Activated CD8-positive, alpha-beta T cell treated with anti-CD3 and anti-CD28 coated beads for 36 hours (primary cell): ENCODE results near the gene HOXA1. TPM values are rescaled to one million over a fixed set of nuclear protein-coding genes. Genes with fewer than 3 reads are reported as not detected.

ENCODE experiments used
- ATAC-seq: fragments of 200-7000 bp; cut with Tn5 transposase; one replicate; pipeline ENCODE4 v1.10.0; 2021; ENCODE audit warnings: mild to moderate bottlenecking, moderate library complexity
- CTCF ChIA-PET: fragments of 350-600 bp; sonication (Branson Sonifier 250); formaldehyde crosslinking; loops from one replicate; lab custom pipeline; 2021; ENCODE audit warnings: antibody characterized with exemption; lab: Charles Lee
- POLR2A ChIA-PET: fragments of 350-600 bp; sonication (Branson Sonifier 250); formaldehyde crosslinking; loops from one replicate; lab custom pipeline; 2021; ENCODE audit warnings: antibody characterized with exemption; lab: Charles Lee
- DNase-seq: peaks from one replicate; pipeline ENCODE4 v3.0.0-alpha.2; 2020
- H3K27ac Mint-ChIP-seq: one replicate; pipeline ENCODE4 v1.8.0; 2021; ENCODE audit warnings: mild to moderate bottlenecking, mixed read lengths
- H3K27me3 Mint-ChIP-seq: one replicate; pipeline ENCODE4 v1.8.0; 2021; ENCODE audit warnings: mixed read lengths
- H3K36me3 Mint-ChIP-seq: one replicate; pipeline ENCODE4 v1.8.0; 2021; ENCODE audit warnings: low read depth, mixed read lengths
- H3K4me1 Mint-ChIP-seq: one replicate; pipeline ENCODE4 v1.8.0; 2021; ENCODE audit warnings: low read depth, mixed read lengths
- H3K4me3 Mint-ChIP-seq: one replicate; pipeline ENCODE4 v1.8.0; 2021; ENCODE audit warnings: mild to moderate bottlenecking, moderate library complexity, mixed read lengths
- H3K9me3 Mint-ChIP-seq: one replicate; pipeline ENCODE4 v1.8.0; 2021; ENCODE audit warnings: mixed read lengths
- CTCF ChIP-seq: fragments of 200-600 bp; IDR thresholded peaks from one replicate; pipeline ENCODE4 v1.8.0; 2022; ENCODE audit warnings: antibody characterized with exemption, mild to moderate bottlenecking
- intact Hi-C: fragments of 100-400 bp; cut with micrococcal nuclease; formaldehyde crosslinking; loops from one replicate; pipeline ENCODE4 v1.10.0; 2022
- total RNA-seq, 2 experiments: library from RNA; stranded (reverse); gene quantifications; one replicate each; pipeline ENCODE4 v1.2.3, GENCODE V29; 2021

HOXA1 gene
- total RNA-seq, 2 experiments from 2014 or later: 0.25 TPM

- no peaks in the 10 kb centered on the region for H3K4me1 Mint-ChIP-seq
- no peak for ATAC-seq
- H3K27me3 Mint-ChIP-seq: no peaks in the 10 kb centered on the region
- ChIA-PET CTCF (no interaction called here), POLR2A (no interaction called here)
- TF ChIP-seq CTCF: no peak
- H3K27ac Mint-ChIP-seq: no peak overlapping the region
- DNase-seq: no peak
- H3K36me3 Mint-ChIP-seq: no peaks in the 10 kb centered on the region
- H3K9me3 Mint-ChIP-seq: no peaks in the 10 kb centered on the region
- intact Hi-C loops: no loop called here
- no peak overlapping the region for H3K4me3 Mint-ChIP-seq
Observed at GRCh38 chr7:27113991-27114769, 18.4 kb upstream of the HOXA1 start.

- DNase-seq (no peak), ATAC-seq (no peak)
- CTCF ChIA-PET: no interaction called here
- POLR2A ChIA-PET: no interaction called here
- Mint-ChIP-seq H3K9me3 (no peaks in the 10 kb centered on the region), H3K4me1 (no peaks in the 10 kb centered on the region), H3K4me3 (no peak overlapping the region), H3K36me3 (no peaks in the 10 kb centered on the region), H3K27ac (no peak overlapping the region), H3K27me3 (no peaks in the 10 kb centered on the region)
- intact Hi-C loops: no loop called here
- no peak for TF ChIP-seq CTCF
Observed at GRCh38 chr7:27112955-27113949, 17.5 kb upstream of the HOXA1 start.

GRCh38 chr7:27112361-27112760, 16.6 kb upstream of the HOXA1 start:
- H3K4me1 Mint-ChIP-seq: no peaks in the 10 kb centered on the region
- H3K27me3 Mint-ChIP-seq: no peaks in the 10 kb centered on the region
- H3K9me3 Mint-ChIP-seq: no peaks in the 10 kb centered on the region
- no peak for ATAC-seq
- intact Hi-C loops: no loop called here
- no peak overlapping the region for H3K27ac Mint-ChIP-seq
- no peak for TF ChIP-seq CTCF
- ChIA-PET POLR2A (no interaction called here), CTCF (no interaction called here)
- no peak overlapping the region for H3K4me3 Mint-ChIP-seq
- no peak for DNase-seq
- H3K36me3 Mint-ChIP-seq: no peaks in the 10 kb centered on the region

- ChIA-PET POLR2A (no interaction called here), CTCF (no interaction called here)
- H3K9me3 Mint-ChIP-seq: no peaks in the 10 kb centered on the region
- DNase-seq (no peak), ATAC-seq (no peak)
- intact Hi-C loops: no loop called here
- no peaks in the 10 kb centered on the region for H3K27me3 Mint-ChIP-seq
- no peak for TF ChIP-seq CTCF
- no peak overlapping the region for H3K27ac Mint-ChIP-seq
- H3K4me3 Mint-ChIP-seq: no peak overlapping the region
- H3K4me1 Mint-ChIP-seq: no peaks in the 10 kb centered on the region
- H3K36me3 Mint-ChIP-seq: no peaks in the 10 kb centered on the region
Observed at GRCh38 chr7:27111751-27112277, 16.0 kb upstream of the HOXA1 start.
